Esophagus squamous epithelium (tissue), 5 donors: ENCODE results near the gene ULK4. TPM values are rescaled to one million over a fixed set of nuclear protein-coding genes. Genes with fewer than 3 reads are reported as not detected.

Source experiments
- DNase-seq: peaks from one replicate; lab custom pipeline; 2025; lab: John Stamatoyannopoulos, UW
- H3K27ac ChIP-seq, 4 donors: fragments of 200-600 bp; sonication (generic); one replicate each; pipeline ENCODE4 v1.5.1; 2016 to 2019; ENCODE audit warnings: mild to moderate bottlenecking in 1 of 4
- H3K27me3 ChIP-seq, 4 donors: fragments of 200-600 bp; sonication (generic); 1 replicate in 3 of 4; 2 replicates in 1 of 4; pipeline versions ENCODE4 v1.5.1 to v1.6.0; 2017 to 2021; ENCODE audit warnings: antibody characterized with exemption in 1 of 4
- H3K36me3 ChIP-seq, 3 donors: fragments of 200-600 bp; sonication (generic); one replicate each; pipeline ENCODE4 v1.5.1; 2016 to 2019
- H3K4me1 ChIP-seq, 3 donors: fragments of 200-600 bp; sonication (generic); one replicate each; pipeline ENCODE4 v1.5.1; 2017 to 2019
- H3K4me3 ChIP-seq, 4 donors: fragments of 200-600 bp; sonication (generic); 1 replicate in 3 of 4; 2 replicates in 1 of 4; pipeline ENCODE4 v1.5.1; 2016 to 2019; ENCODE audit warnings: mild to moderate bottlenecking in 2 of 4, moderate library complexity in 1 of 4
- H3K9me3 ChIP-seq, 3 donors: fragments of 200-600 bp; sonication (generic); one replicate each; pipeline ENCODE4 v1.5.1; 2016 to 2019
- CTCF ChIP-seq, 6 experiments: fragments of 450-650 bp in 4 of 6; fragments of 200-600 bp in 2 of 6; sonication (generic) in 2 of 6; IDR thresholded peaks; one replicate each; pipeline ENCODE4 v1.5.1; 2016 to 2019; ENCODE audit warnings: antibody characterized with exemption in 6 of 6, mild to moderate bottlenecking in 4 of 6, moderate library complexity in 4 of 6
- POLR2A ChIP-seq, 4 donors: fragments of 450-650 bp; IDR thresholded peaks; one replicate each; pipeline ENCODE4 v1.6.1; 2017; ENCODE audit warnings: antibody characterized with exemption in 4 of 4, mild to moderate bottlenecking in 4 of 4, moderate library complexity in 3 of 4
- WGBS, 2 donors: methylation state at CpG; one replicate each; pipeline ENCODE4 v1.1.5; 2018; 5-methylcytosine and 5-hydroxymethylcytosine counted together
- intact Hi-C: fragments of 100-400 bp; cut with DNase I; formaldehyde crosslinking; loops from one replicate; pipeline ENCODE4 v1.15.0; 2022
- total RNA-seq, 4 donors: library from RNA; depleted of rRNA; stranded (reverse); fragments of >200 nt; gene quantifications; one replicate each; pipeline ENCODE4 v1.1.0, GENCODE V29; 2016
- donor health status: DM: yes; HTN: yes; CAD: no.

Gene ULK4
- total RNA-seq, 4 donors from 2014 or later = 2.2 to 11.4 (median 7.9) TPM

- 64 to 88% methylated on average over 4 of the region's 4 CpGs for WGBS, 2 donors
- no peak for DNase-seq
- H3K4me3 ChIP-seq = no peak overlapping the region
- no peaks in the 10 kb centered on the region for H3K27me3 ChIP-seq
- H3K9me3 ChIP-seq = no peaks in the 10 kb centered on the region
- no peaks in the 10 kb centered on the region for H3K36me3 ChIP-seq
- intact Hi-C loops = no loop called here
- no peak overlapping the region for H3K27ac ChIP-seq
- no peaks in the 10 kb centered on the region for H3K4me1 ChIP-seq
- no peak for TF ChIP-seq CTCF (IDR thresholded peaks at IDR 0.05)
These were observed 443.3 kb downstream of the ULK4 start for GRCh38 chr3:41518626-41519025.

- peak overlapping the region; percentile 61 to 78 (median 70) for H3K27ac ChIP-seq
- intact Hi-C loops = no loop called here
- no peaks in the 10 kb centered on the region for H3K9me3 ChIP-seq
- WGBS, 2 donors = 41 to 67% methylated on average over 3 of the region's 7 CpGs
- H3K36me3 ChIP-seq = no peaks in the 10 kb centered on the region
- DNase-seq = no peak
- no peak overlapping the region for H3K4me3 ChIP-seq
- peak in 3 of 6 experiments; percentile 14 to 64 (median 32) for TF ChIP-seq CTCF (IDR thresholded peaks at IDR 0.05)
- no peak for TF ChIP-seq POLR2A (IDR thresholded peaks at IDR 0.05)
- no peaks in the 10 kb centered on the region for H3K27me3 ChIP-seq
- peaks cover 4 to 9% (median 8%) of the 10 kb centered on the region in 3 donors for H3K4me1 ChIP-seq
These were observed 453.7 kb downstream of the ULK4 start for GRCh38 chr3:41508063-41508696.

GRCh38 chr3:41507336-41508062, 454.4 kb downstream of the ULK4 start:
- Histone ChIP-seq H3K9me3 (no peaks in the 10 kb centered on the region), H3K27me3 (no peaks in the 10 kb centered on the region), H3K36me3 (no peaks in the 10 kb centered on the region), H3K4me3 (no peak overlapping the region), H3K27ac (peak overlapping the region; percentile 61 to 78 (median 70)), H3K4me1 (peaks cover 4 to 11% (median 8%) of the 10 kb centered on the region in 3 donors)
- intact Hi-C loops = no loop called here
- WGBS, 2 donors = 65 to 86% methylated on average over 2 of the region's 2 CpGs
- no peak for DNase-seq
- TF ChIP-seq POLR2A (IDR thresholded peaks at IDR 0.05) (no peak), CTCF (IDR thresholded peaks at IDR 0.05) (no peak)

GRCh38 chr3:41503998-41504623, 457.8 kb downstream of the ULK4 start:
- no peaks in the 10 kb centered on the region for H3K36me3 ChIP-seq

More at GRCh38 chr3:41503998-41504623, 457.8 kb downstream of the ULK4 start:
- no peak overlapping the region for H3K27ac ChIP-seq
- TF ChIP-seq CTCF (IDR thresholded peaks at IDR 0.05) (no peak), POLR2A (IDR thresholded peaks at IDR 0.05) (no peak)
- intact Hi-C loops = no loop called here
- no peak for DNase-seq
- no peak overlapping the region for H3K4me3 ChIP-seq
- H3K9me3 ChIP-seq = no peaks in the 10 kb centered on the region
- peaks cover 4 to 17% (median 8%) of the 10 kb centered on the region in 3 donors for H3K4me1 ChIP-seq
- no peaks in the 10 kb centered on the region for H3K27me3 ChIP-seq
